Measurements from ENCODE around the gene THOC1.
A peak's percentile ranks its signal among the peaks of the same experiment; 100 is the strongest.
"Not testable (repeated sequence)": the region's sequence is repeated elsewhere in the genome, so short reads cannot be mapped to it uniquely, and the experiment has no call there.

The THOC1 gene, protein sequence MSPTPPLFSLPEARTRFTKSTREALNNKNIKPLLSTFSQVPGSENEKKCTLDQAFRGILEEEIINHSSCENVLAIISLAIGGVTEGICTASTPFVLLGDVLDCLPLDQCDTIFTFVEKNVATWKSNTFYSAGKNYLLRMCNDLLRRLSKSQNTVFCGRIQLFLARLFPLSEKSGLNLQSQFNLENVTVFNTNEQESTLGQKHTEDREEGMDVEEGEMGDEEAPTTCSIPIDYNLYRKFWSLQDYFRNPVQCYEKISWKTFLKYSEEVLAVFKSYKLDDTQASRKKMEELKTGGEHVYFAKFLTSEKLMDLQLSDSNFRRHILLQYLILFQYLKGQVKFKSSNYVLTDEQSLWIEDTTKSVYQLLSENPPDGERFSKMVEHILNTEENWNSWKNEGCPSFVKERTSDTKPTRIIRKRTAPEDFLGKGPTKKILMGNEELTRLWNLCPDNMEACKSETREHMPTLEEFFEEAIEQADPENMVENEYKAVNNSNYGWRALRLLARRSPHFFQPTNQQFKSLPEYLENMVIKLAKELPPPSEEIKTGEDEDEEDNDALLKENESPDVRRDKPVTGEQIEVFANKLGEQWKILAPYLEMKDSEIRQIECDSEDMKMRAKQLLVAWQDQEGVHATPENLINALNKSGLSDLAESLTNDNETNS
- 55.9 to 78.8 (median 73.7) reads per million in 4 experiments for total RNA-seq

DNA sequence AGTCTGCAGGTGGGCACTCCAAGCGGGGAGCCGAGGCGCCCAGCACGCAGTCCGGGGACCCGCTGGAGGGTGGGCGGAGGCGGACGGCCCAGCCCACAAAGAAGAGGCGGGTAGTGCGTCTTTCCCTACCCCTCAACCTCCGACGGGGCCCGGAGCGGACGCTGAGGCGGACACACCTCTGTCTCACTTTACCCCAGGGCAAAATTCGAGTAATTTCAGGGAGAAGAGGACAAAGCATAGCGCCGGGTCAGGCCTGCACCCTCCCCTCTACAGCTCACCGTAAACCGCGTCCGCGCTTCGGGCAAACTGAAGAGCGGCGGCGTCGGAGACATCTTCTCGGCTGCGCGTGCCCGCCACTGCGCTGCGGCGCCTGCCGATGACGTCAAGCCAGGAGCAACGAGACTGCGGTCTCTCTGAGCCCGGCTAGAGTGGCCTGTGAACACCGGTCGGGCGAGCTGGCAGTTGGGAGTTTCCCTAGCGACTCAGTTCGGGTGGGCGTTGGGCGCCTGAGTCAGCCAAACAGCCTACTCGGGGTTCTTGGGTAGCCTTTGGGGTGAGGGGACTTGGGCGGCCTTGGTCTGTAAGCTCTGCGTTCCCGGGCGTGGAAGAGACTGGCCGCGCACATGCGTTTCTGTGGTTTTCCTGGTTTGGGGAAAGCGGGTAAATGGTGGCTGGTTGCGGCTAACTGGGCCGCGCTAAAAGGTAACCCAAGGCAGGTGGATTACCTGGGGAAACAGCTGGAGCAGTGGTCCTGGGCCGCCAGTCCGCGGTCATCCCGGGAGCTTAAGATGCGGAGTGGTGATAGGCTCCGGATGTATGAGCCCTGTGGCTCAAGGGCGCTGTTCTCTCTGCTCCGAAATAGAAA lies at the start of gene THOC1:
Gene THOC1 (minus strand): TSS at position 360 of the 865 bp plus-strand sequence. CDS start 28 bp downstream, at position 332.
- DNase-seq: peak; percentile 86

- DNase-seq: no peak
These were observed 49.8 kb upstream of the THOC1 start for GRCh38 chr18:317618-318017.

DNA sequence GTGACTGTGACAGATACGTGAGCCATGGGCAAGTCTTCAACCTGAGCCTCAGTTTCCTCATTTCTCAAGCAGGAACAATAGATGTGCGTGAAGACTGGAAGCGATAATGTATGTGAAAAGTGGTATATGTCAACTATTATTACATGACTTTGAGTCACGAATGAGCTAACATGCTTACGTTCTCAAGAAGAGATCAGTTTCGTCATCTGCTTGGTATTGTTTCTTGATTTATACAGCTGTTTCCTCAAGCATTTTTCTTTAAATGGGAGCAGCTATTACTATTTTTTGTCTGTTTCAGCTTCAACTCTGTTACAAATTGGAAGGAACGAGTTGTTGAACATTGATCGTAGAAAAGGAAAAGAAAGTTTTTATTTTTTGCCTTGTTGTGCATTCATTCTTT lies 48.5 kb upstream of the THOC1 start:
- no peak for DNase-seq

DNA sequence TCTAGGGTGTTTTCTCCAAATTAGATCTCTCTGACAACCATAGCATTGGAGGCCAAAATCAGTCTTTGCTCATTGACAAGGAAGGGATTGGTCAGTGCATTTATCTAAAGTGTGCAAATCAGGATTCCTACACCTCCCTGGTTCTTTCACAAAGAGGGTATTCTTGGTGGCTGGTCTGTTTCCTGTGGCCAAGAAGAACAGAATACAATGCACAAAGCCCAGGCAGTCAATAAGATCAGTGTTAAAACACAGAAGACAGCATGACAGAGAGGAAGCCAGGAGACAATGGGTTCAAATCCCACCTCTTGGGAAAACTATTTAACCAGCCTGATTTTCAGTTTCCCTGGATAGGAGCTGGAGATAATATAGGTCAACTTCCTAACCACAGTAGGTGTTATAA lies 46.1 kb upstream of the THOC1 start:
- no peak for DNase-seq

- no peak for DNase-seq
These were observed 44.6 kb upstream of the THOC1 start for GRCh38 chr18:312415-312814.

DNA sequence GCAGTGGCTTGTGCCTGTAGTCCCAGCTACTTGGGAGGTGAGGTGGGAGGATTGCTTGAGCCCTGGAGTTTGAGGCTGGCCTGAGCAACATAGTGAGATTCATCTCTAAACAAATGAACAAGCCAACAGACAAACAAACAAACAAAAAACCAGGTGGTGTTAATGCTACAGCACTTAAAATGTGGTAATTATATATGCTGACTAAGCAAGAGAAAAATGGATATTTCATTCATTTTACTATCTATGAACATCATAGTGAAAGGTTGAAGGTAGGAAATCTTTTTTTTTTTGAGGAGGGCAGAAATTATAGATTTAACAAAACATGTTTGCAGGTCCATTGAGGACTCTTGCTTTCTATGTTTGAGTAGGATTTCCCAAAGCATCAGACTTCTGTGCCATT lies 42.2 kb upstream of the THOC1 start:
- DNase-seq: no peak

- DNase-seq: not testable (repeated sequence)
These were observed 40.2 kb upstream of the THOC1 start for GRCh38 chr18:308086-308485.

GRCh38 chr18:306608-307255 lies 38.9 kb upstream of the THOC1 start:
- no peak for DNase-seq

- DNase-seq: no peak
These were observed 37.2 kb upstream of the THOC1 start for GRCh38 chr18:305003-305501.

DNA sequence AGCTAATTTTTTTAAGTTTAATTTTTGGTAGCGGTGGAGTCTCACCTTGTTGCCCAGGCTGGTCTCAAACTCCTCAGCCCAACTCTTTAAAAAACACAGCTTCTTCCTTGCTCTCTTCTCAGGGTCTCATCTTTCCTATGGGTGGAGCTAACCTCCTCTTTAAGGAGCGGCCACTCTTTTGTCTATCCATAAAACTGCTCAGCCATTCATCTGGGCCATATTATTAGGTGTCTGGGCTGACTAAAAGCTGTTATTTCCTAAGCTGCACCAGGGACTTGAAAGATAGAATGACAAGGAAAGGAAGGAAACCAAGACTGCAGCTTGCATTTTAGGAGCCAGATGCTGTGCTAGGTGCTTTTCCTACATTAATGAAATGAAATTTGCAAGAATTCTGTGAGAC lies 35.8 kb upstream of the THOC1 start:
- no peak for DNase-seq

GRCh38 chr18:303011-303410 lies 35.2 kb upstream of the THOC1 start:
- DNase-seq: no peak

DNA sequence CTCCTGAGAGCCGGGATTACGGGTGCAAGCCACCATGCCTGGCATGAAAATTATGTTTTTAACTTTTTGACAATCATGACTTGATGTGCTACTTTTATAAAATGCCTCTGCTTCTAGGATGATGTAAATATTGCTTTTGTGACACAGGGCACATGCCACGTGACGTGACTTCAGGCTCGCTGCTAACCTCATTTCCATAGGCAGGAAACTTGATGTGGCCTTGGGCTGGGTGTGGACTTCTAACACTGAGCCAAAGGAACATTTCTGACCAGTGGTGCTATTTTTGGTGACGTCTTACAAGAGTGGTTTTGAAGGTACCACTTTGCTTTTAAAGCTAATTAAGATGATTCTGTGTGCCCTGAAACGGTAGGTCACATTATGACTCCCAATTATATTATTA lies 34.2 kb upstream of the THOC1 start:
- DNase-seq: no peak

DNA sequence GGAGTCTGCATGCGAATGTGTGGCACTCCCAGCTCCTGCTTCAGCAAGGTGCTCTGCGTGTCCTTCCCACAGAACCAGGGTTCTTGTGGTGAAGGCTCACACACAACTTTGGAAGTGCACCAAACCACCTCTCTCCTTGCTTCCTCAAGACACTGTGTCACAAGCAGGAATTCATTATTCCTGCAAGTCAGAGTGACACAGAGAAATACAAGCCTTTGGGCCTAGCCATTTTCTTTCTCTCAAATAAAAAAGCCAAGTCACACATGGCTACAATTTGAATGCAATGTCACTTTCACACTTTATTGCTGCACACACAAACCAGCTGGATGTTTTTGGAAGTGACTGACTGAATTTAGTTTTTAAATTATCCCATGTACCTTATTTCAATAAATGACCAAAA lies 30.1 kb upstream of the THOC1 start:
- DNase-seq: no peak

DNA sequence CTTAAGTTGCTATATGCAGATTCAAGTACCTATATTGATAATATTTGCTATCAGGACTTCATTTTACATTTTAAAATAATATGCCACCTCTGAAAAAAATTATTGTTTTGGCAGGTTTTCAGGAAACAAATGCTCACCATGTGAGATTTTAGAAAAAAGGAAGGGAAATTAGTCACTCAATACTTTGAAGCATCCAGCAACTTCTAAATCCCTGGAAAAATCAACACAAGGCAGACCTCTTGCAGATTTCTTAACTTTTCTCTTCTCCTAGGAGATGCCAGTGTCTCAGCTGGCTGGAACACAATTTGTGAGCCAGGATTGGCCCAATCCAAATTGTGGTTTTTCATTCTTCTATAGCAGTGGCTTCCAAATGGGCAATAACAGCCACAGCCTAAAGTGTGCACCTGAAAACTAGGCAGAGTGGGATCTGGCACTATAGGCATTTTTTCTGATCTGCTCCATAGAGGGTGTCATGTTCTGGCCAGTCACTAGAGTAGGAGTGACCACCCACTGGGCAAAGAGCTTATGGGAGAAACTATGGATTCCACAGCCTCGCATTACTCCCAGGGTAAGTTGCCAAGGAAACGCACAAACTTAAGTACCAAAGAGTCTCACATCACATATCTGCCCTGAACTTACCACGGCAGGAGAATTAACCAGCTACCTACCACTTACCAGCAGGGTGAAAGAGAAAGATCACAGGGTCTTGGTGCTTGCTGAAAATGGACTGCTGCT lies 28.1 kb upstream of the THOC1 start:
- DNase-seq: no peak

DNA sequence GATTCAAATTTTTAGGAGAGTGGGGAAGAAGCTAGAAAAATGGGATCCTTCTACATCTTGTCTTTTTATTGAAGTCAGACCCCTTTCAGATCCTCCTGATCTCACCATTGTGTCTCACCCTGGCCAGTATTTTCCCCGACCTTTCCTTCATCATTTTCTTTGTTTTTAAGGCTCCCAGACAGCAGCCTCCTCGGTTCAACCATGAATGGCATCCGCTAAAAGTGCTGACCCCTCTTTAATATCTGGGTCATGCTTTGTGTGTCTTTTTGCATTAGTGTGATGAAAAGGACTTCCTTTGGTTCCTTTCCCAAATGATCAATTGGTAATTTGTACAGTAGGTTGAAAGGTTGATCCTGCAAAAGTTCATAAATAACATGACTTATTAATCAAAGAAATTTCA lies 26.7 kb upstream of the THOC1 start:
- DNase-seq: no peak

- DNase-seq: no peak
These were observed 25.7 kb upstream of the THOC1 start for GRCh38 chr18:293536-293935.

DNA sequence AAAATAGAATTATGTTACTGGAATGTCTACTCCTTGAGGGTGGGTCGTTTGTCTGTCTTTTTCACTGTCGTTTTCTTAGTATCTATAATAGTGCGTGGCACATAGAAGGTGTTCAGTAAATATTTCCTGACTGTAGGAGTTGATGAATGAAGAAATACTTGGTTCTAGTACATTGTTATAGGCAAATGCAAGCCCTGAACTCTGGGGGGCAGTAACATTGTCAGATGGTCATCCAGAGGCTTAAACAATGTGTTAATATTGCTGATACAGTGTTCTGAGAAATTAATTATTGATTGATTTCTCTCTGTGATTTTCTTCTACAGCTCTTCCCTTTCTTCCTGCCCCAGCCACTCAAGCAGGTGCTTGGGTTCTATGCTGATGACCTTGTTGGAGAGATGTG lies 24.4 kb upstream of the THOC1 start:
- DNase-seq: no peak

DNA sequence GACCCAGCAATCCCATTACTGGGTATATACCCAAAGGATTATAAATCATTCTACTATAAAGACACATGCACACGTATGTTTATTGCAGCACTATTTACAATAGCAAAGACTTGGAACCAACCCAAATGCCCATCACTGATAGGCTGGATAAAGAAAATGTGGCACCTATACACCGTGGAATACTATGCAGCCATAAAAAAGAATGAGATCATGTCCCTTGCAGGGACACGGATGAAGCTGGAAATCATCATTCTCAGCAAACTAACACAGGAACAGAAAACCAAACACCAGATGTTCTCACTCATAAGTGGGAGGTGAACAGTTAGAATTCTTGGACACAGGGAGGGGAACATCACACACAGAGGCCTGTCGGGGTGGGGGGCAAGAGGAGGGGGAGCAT lies 22.1 kb upstream of the THOC1 start:
- DNase-seq: not testable (repeated sequence)

DNA sequence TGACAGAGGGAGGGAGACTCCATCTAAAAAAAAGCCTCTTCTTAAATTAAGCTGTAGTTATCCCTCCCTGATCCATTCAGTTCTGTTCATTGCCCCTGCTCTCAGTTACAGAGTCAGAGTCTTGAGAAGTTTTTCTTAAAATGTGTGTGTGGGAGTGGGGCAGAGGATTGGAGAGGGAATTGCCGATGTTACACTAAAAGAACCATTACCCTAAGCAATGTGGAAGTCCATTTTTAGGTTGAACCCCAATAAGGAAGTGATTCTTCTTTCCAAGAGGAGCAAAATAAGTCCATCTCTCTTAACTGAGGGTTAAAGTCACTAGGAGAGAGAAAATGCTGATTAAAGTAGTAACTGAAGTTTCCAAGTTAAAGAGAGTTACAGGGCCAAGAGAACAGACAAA lies 21.2 kb upstream of the THOC1 start:
- DNase-seq: no peak

GRCh38 chr18:286515-287310 lies 18.9 kb upstream of the THOC1 start:
- no peak for DNase-seq

DNA sequence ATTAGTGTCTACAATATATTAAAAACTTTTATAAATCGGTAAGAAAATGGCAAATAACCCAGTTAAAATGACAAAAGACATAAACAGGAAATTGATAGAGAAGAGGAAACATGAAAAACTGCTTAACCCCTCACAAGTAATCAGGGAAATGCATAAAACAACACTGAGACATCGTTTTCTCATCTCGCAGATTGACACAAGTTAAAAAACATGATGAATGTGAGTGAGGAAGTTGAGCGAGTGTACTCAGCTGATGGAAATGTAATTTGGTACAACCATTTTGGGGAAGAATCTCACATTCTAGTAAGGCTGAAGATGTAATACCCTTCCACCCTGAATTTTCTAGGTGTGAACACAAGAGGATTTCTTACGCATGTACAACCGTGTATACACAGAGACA lies 18.0 kb upstream of the THOC1 start:
- no peak for DNase-seq

All from effector CD8-positive, alpha-beta T cell (primary cell).